PFSK-1 (cell line): Measurements from ENCODE around the gene ARHGAP19.

Source experiments
- POLR2AphosphoS5 ChIP-seq: IDR thresholded peaks from 2 replicates; pipeline ENCODE4 v1.6.1; 2012; ENCODE audit warnings: low read depth, mild to moderate bottlenecking, control low read depth, low read length, moderate library complexity
- SIN3A ChIP-seq: IDR thresholded peaks from 2 replicates; pipeline ENCODE4 v1.6.1; 2012; ENCODE audit warnings: mild to moderate bottlenecking, low read length, moderate library complexity, borderline replicate concordance; ENCODE audit not compliant: insufficient read depth
- TF ChIP-seq, protein P1 (sequence below), 2 experiments: IDR thresholded peaks; 2 replicates each; pipeline versions ENCODE4 v1.6.1 to v1.8.0; 2011 to 2012; ENCODE audit warnings: low read depth in 2 of 2, low read length in 2 of 2, control low read depth in 1 of 2, inconsistent platforms in 1 of 2, mild to moderate bottlenecking in 1 of 2, moderate library complexity in 1 of 2; ENCODE audit not compliant: insufficient read depth in 1 of 2

DNA sequence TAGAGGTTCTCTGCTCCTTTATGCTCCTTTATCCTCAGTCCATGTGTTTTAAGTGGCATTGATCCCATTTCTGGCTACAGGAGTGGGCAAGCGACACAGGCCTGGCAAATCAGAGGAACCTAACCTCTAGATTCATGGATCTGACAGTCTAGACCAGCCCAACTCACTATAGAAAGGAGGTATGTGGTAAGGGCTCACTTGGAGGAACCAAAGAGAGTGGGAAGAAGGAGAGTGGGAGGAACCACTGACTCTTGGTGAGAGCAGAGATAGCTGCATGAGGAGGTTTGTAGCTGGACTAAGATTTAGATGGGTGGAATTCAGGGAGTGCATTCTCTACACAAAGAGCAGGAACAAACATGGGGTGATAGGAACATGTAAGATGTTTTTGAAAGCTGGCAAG, 15.0 kb upstream of the ARHGAP19 start:
- no peak for TF ChIP-seq POLR2AphosphoS5
- TF ChIP-seq, protein P1, sequence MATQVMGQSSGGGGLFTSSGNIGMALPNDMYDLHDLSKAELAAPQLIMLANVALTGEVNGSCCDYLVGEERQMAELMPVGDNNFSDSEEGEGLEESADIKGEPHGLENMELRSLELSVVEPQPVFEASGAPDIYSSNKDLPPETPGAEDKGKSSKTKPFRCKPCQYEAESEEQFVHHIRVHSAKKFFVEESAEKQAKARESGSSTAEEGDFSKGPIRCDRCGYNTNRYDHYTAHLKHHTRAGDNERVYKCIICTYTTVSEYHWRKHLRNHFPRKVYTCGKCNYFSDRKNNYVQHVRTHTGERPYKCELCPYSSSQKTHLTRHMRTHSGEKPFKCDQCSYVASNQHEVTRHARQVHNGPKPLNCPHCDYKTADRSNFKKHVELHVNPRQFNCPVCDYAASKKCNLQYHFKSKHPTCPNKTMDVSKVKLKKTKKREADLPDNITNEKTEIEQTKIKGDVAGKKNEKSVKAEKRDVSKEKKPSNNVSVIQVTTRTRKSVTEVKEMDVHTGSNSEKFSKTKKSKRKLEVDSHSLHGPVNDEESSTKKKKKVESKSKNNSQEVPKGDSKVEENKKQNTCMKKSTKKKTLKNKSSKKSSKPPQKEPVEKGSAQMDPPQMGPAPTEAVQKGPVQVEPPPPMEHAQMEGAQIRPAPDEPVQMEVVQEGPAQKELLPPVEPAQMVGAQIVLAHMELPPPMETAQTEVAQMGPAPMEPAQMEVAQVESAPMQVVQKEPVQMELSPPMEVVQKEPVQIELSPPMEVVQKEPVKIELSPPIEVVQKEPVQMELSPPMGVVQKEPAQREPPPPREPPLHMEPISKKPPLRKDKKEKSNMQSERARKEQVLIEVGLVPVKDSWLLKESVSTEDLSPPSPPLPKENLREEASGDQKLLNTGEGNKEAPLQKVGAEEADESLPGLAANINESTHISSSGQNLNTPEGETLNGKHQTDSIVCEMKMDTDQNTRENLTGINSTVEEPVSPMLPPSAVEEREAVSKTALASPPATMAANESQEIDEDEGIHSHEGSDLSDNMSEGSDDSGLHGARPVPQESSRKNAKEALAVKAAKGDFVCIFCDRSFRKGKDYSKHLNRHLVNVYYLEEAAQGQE (IDR thresholded peaks at IDR 0.05; ENCODE audit: insufficient read depth in 1 of 2, low read depth in 2 of 2, low read length in 2 of 2): no peak
- no peak for TF ChIP-seq SIN3A
